Dendritic cell treated with granulocyte-macrophage colony-stimulating factor and Interleukin-4, amounts not matched to agents 40 ng/mL and 50 ng/mL, for 4 days (primary cell): Measurements from ENCODE around the gene EHF.

Experiments
- H3K27ac Mint-ChIP-seq: one replicate; pipeline ENCODE4 v1.8.0; 2022; ENCODE audit warnings: mild to moderate bottlenecking, mixed read lengths
- H3K27me3 Mint-ChIP-seq: one replicate; pipeline ENCODE4 v1.8.0; 2022; ENCODE audit warnings: mild to moderate bottlenecking, mixed read lengths
- H3K36me3 Mint-ChIP-seq: one replicate; pipeline ENCODE4 v1.8.0; 2022; ENCODE audit warnings: low read depth, mixed read lengths
- H3K4me1 Mint-ChIP-seq: one replicate; pipeline ENCODE4 v1.8.0; 2022; ENCODE audit warnings: low read depth, mixed read lengths
- H3K4me3 Mint-ChIP-seq: one replicate; pipeline ENCODE4 v1.8.0; 2022; ENCODE audit warnings: mild to moderate bottlenecking, moderate library complexity, mixed read lengths
- H3K9me3 Mint-ChIP-seq: one replicate; pipeline ENCODE4 v1.8.0; 2022; ENCODE audit warnings: mixed read lengths
- intact Hi-C: fragments of 100-400 bp; cut with micrococcal nuclease; formaldehyde crosslinking; loops from one replicate; pipeline ENCODE4 v1.15.0; 2022

The EHF gene

GRCh38 chr11:34621876-34622275 lies 983 bp downstream of the EHF start:
- H3K4me1 Mint-ChIP-seq: peaks cover 82% of the 10 kb centered on the region
- peak overlapping the region; percentile 84 for H3K27ac Mint-ChIP-seq
- intact Hi-C loops: loop anchor here (2.0 kb wide), 1 partner anchor 13 kb away; no protein-coding TSS in a partner anchor
- no peaks in the 10 kb centered on the region for H3K27me3 Mint-ChIP-seq
- no peaks in the 10 kb centered on the region for H3K9me3 Mint-ChIP-seq
- H3K4me3 Mint-ChIP-seq: peak overlapping the region; percentile 76
- peaks cover 34% of the 10 kb centered on the region for H3K36me3 Mint-ChIP-seq

- peaks cover 73% of the 10 kb centered on the region for H3K4me1 Mint-ChIP-seq
- peak overlapping the region; percentile 76 for H3K4me3 Mint-ChIP-seq
- intact Hi-C loops: no loop called here
- no peaks in the 10 kb centered on the region for H3K27me3 Mint-ChIP-seq
- no peaks in the 10 kb centered on the region for H3K9me3 Mint-ChIP-seq
- peaks cover 38% of the 10 kb centered on the region for H3K36me3 Mint-ChIP-seq
- H3K27ac Mint-ChIP-seq: peak overlapping the region; percentile 21
Measured at GRCh38 chr11:34623463-34623862, 2.6 kb downstream of the EHF start.

GRCh38 chr11:34624069-34624468 lies 3.2 kb downstream of the EHF start:
- peaks cover 44% of the 10 kb centered on the region for H3K36me3 Mint-ChIP-seq
- peak overlapping the region; percentile 76 for H3K4me3 Mint-ChIP-seq
- peaks cover 72% of the 10 kb centered on the region for H3K4me1 Mint-ChIP-seq
- intact Hi-C loops: no loop called here
- no peaks in the 10 kb centered on the region for H3K27me3 Mint-ChIP-seq
- H3K9me3 Mint-ChIP-seq: no peaks in the 10 kb centered on the region
- peak overlapping the region; percentile 21 for H3K27ac Mint-ChIP-seq

GRCh38 chr11:34625576-34625975 lies 4.7 kb downstream of the EHF start:
- intact Hi-C loops: no loop called here
- H3K27me3 Mint-ChIP-seq: no peaks in the 10 kb centered on the region
- H3K4me3 Mint-ChIP-seq: peak overlapping the region; percentile 5
- H3K4me1 Mint-ChIP-seq: peaks cover 70% of the 10 kb centered on the region
- no peak overlapping the region for H3K27ac Mint-ChIP-seq
- peaks cover 48% of the 10 kb centered on the region for H3K36me3 Mint-ChIP-seq
- H3K9me3 Mint-ChIP-seq: no peaks in the 10 kb centered on the region

- intact Hi-C loops: no loop called here
- H3K4me3 Mint-ChIP-seq: no peak overlapping the region
- peak overlapping the region; percentile 15 for H3K27ac Mint-ChIP-seq
- H3K9me3 Mint-ChIP-seq: no peaks in the 10 kb centered on the region
- H3K36me3 Mint-ChIP-seq: peaks cover 51% of the 10 kb centered on the region
- no peaks in the 10 kb centered on the region for H3K27me3 Mint-ChIP-seq
- peaks cover 64% of the 10 kb centered on the region for H3K4me1 Mint-ChIP-seq
Measured at GRCh38 chr11:34626393-34626792, 5.5 kb downstream of the EHF start.

- Mint-ChIP-seq H3K27me3 (no peaks in the 10 kb centered on the region), H3K27ac (no peak overlapping the region), H3K4me1 (peaks cover 63% of the 10 kb centered on the region), H3K4me3 (no peak overlapping the region), H3K9me3 (no peaks in the 10 kb centered on the region), H3K36me3 (peaks cover 49% of the 10 kb centered on the region)
- intact Hi-C loops: no loop called here
Measured at GRCh38 chr11:34627197-34627596, 6.3 kb downstream of the EHF start.

GRCh38 chr11:34629711-34630110 lies 8.8 kb downstream of the EHF start:
- intact Hi-C loops: loop anchor here (5.0 kb wide), 1 partner anchor 42 kb away; no protein-coding TSS in a partner anchor
- Mint-ChIP-seq H3K9me3 (no peaks in the 10 kb centered on the region), H3K27me3 (no peaks in the 10 kb centered on the region), H3K27ac (no peak overlapping the region), H3K36me3 (peaks cover 37% of the 10 kb centered on the region), H3K4me1 (peaks cover 74% of the 10 kb centered on the region), H3K4me3 (no peak overlapping the region)

GRCh38 chr11:34630544-34630943 lies 9.7 kb downstream of the EHF start:
- Mint-ChIP-seq H3K27me3 (no peaks in the 10 kb centered on the region), H3K4me1 (peaks cover 73% of the 10 kb centered on the region), H3K36me3 (peaks cover 33% of the 10 kb centered on the region), H3K27ac (no peak overlapping the region), H3K4me3 (no peak overlapping the region), H3K9me3 (no peaks in the 10 kb centered on the region)
- intact Hi-C loops: loop anchor here (5.0 kb wide), 1 partner anchor 43 kb away; no protein-coding TSS in a partner anchor

- Mint-ChIP-seq H3K9me3 (no peaks in the 10 kb centered on the region), H3K4me3 (no peak overlapping the region), H3K27ac (no peak overlapping the region), H3K36me3 (peaks cover 29% of the 10 kb centered on the region), H3K27me3 (no peaks in the 10 kb centered on the region), H3K4me1 (peaks cover 70% of the 10 kb centered on the region)
- intact Hi-C loops: loop anchor here (5.0 kb wide), 1 partner anchor 44 kb away; no protein-coding TSS in a partner anchor
Measured at GRCh38 chr11:34631297-34631696, 10.4 kb downstream of the EHF start.

- peaks cover 25% of the 10 kb centered on the region for H3K36me3 Mint-ChIP-seq
- H3K4me3 Mint-ChIP-seq: no peak overlapping the region
- H3K9me3 Mint-ChIP-seq: no peaks in the 10 kb centered on the region
- no peaks in the 10 kb centered on the region for H3K27me3 Mint-ChIP-seq
- peaks cover 66% of the 10 kb centered on the region for H3K4me1 Mint-ChIP-seq
- H3K27ac Mint-ChIP-seq: peak overlapping the region; percentile 73
- intact Hi-C loops: loop anchor here (5.0 kb wide), 1 partner anchor 44 kb away; no protein-coding TSS in a partner anchor
Measured at GRCh38 chr11:34631737-34632104, 10.8 kb downstream of the EHF start.

GRCh38 chr11:34632105-34632791 lies 11.4 kb downstream of the EHF start:
- Mint-ChIP-seq H3K27me3 (no peaks in the 10 kb centered on the region), H3K4me1 (peaks cover 65% of the 10 kb centered on the region), H3K4me3 (no peak overlapping the region), H3K9me3 (no peaks in the 10 kb centered on the region), H3K27ac (peak overlapping the region; percentile 73), H3K36me3 (peaks cover 20% of the 10 kb centered on the region)
- intact Hi-C loops: loop anchor here (5.0 kb wide), 1 partner anchor 45 kb away; no protein-coding TSS in a partner anchor

- H3K4me1 Mint-ChIP-seq: peaks cover 75% of the 10 kb centered on the region
- no peaks in the 10 kb centered on the region for H3K27me3 Mint-ChIP-seq
- no peak overlapping the region for H3K4me3 Mint-ChIP-seq
- intact Hi-C loops: loop anchor here (5.0 kb wide), 1 partner anchor 46 kb away; no protein-coding TSS in a partner anchor
- H3K36me3 Mint-ChIP-seq: peaks cover 17% of the 10 kb centered on the region
- H3K27ac Mint-ChIP-seq: peak overlapping the region; percentile 73
- H3K9me3 Mint-ChIP-seq: no peaks in the 10 kb centered on the region
Measured at GRCh38 chr11:34633640-34633989, 12.7 kb downstream of the EHF start.

GRCh38 chr11:34633990-34634693 lies 13.2 kb downstream of the EHF start:
- no peaks in the 10 kb centered on the region for H3K27me3 Mint-ChIP-seq
- H3K4me3 Mint-ChIP-seq: peak overlapping the region; percentile 34

GRCh38 chr11:34634694-34635062 lies 13.8 kb downstream of the EHF start:
- H3K4me3 Mint-ChIP-seq: no peak overlapping the region
- H3K27me3 Mint-ChIP-seq: no peaks in the 10 kb centered on the region
- H3K27ac Mint-ChIP-seq: peak overlapping the region; percentile 73
- peaks cover 16% of the 10 kb centered on the region for H3K36me3 Mint-ChIP-seq
- no peaks in the 10 kb centered on the region for H3K9me3 Mint-ChIP-seq
- peaks cover 74% of the 10 kb centered on the region for H3K4me1 Mint-ChIP-seq
- intact Hi-C loops: loop anchor here (2.0 to 5.0 kb wide), 2 partner anchors 14 to 47 kb away; partner anchors contain the start of gene EHF

More at GRCh38 chr11:34633990-34634693, 13.2 kb downstream of the EHF start:
- Mint-ChIP-seq H3K4me1 (peaks cover 74% of the 10 kb centered on the region), H3K9me3 (no peaks in the 10 kb centered on the region), H3K36me3 (peaks cover 11% of the 10 kb centered on the region), H3K27ac (peak overlapping the region; percentile 73)
- intact Hi-C loops: loop anchor here (2.0 to 5.0 kb wide), 2 partner anchors 13 to 47 kb away; partner anchors contain the start of gene EHF
